NCI-H1417 treated with DMSO at 0.1 percent for 48 hours (cell line): Measurements from ENCODE around the gene PCTP.

Experiments used
- DNase-seq: peaks from one replicate; lab custom pipeline; 2025; lab: John Stamatoyannopoulos, UW

The PCTP gene

DNA sequence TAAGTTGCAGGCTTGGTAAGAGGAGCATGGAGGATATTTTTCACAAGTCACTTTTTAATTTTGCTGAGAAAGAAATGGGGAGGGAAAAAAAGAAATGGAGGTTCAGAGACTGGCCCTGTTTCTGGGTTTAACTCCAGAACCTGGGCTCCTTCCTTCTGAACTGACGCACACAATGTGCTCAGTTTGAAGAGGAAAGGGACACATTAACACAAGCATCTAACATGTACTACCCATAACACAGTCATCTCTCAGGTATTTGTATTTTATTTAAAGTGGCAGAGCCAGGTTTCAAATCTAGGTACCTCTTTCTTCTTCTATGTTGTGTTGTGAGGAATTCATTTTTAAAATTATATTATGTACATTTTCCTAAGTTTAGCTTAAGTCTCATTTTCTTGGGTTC, 22.9 kb upstream of the PCTP start:
- DNase-seq = no peak

DNA sequence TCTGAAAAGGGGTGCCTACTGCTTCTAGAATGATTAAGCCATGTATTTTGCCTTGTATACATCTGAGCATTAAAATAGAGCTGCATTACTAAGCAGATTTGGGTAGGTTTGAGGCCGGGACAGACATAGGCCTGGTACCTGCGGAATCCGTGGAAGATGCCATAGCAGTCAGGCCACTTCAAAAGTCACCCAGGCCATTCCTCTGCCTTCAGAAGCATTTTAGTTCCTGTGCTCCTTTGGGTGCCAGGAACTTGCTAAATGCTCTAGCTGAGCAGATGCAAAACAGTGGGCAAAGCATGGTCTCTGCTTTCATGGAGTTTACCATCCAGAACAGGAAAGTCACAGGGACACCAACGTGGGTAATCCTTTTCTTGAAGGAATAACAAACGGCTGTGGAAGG, 22.5 kb upstream of the PCTP start:
- no peak for DNase-seq

DNA sequence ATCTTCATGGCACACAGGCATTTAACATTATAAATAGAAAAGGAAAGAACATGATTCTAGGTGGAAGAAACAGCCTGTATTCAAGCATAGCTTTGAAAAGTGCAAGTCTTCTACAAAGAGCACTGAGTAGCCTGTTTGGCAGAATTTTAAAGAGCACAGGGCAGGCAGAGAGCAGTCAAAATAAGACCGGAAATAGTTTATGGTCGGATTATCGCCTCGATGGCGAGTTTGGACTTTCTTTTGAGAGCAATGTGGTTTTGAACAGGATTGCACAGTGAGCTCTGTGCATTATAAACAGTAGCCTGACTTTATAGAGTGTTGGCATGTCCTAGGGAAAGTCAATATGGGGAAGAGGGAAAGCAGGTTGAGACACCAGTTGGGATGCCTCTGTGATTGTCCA, 22.0 kb upstream of the PCTP start:
- DNase-seq = no peak

DNA sequence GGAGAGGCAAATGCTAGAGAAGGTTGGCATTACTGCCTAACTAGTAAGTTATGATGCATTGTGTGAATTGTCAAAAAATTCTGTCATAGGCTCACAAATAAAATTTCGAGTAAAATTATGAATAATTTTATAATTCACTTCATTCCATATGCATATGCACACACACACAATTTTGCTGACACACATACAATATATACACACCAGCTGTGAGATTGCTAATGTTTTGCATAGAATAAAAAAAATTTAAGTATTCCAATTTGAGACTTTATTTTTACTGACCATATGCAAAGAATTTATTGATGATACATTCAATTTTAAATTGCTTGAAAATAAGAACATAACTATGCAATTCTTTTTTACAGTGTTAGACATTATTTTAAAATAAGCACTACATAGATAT, 21.4 kb upstream of the PCTP start:
- no peak for DNase-seq

DNA sequence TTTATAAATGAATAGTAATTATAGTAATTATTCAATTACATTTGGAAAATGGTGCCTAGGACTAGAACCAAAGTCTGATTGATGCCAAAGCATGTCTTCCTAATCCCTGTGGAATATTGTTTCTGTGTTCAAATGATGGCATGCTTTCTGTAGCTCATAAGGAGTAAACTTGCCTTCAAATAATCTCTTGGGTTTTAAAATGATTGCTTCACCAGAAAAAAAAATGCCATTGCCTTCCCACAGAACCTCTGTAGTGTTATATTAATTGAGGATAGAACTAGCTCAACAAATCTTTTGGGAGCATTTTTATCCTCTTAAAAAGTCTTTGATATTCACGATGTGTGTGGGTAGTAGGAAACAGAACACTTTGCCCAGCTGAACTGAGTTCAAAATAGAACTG, 20.5 kb upstream of the PCTP start:
- no peak for DNase-seq

DNA sequence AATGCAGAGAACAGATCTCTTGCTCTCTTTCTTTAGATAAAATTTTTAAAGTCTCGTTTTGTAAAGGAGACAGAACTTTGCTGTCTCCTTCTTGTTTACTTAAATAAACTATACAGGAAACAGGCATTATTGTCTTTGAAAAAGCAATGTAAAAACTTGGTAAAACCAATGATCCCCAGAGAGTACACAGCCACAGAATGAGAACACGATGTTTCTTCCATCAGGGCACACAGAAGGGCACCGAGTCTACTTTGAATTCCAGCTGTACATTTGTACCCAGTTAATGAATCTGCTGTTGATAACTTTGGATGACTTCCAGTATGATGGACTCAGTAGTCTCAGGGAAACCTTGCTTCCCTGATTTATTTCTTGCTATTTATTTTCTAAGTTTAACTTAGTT, 20.0 kb upstream of the PCTP start:
- no peak for DNase-seq

DNA sequence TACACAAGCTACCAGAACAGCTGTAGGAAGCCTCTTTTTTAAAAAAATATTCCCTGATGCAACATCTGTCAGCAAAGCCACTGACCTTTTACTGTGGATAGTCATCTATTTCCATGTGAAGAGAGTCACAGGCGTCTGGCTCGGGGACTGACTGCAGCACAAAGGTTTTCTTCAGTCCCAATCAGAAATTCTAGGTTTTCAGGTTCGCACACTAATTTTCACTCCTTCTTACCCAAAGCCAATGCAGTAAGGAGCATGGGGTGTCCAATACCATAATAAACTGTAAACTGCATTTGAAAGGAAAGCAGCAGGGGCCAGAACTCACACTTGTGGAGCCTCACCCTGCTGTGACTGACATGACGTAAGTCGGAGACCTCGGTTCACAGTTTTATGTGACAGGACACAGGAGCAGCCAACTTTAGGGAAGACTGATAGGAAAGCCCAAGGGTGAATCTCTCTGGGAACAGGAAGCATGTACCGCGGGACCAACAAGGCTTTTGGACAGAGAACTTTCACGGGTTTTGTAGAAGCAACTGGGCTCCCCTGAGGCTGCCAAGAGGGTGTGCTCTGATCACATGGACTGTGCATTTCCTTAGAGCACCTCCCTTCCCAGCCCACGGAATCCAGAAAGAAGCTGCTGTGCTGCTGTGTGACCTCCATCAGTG, 19.1 kb upstream of the PCTP start:
- no peak for DNase-seq

DNA sequence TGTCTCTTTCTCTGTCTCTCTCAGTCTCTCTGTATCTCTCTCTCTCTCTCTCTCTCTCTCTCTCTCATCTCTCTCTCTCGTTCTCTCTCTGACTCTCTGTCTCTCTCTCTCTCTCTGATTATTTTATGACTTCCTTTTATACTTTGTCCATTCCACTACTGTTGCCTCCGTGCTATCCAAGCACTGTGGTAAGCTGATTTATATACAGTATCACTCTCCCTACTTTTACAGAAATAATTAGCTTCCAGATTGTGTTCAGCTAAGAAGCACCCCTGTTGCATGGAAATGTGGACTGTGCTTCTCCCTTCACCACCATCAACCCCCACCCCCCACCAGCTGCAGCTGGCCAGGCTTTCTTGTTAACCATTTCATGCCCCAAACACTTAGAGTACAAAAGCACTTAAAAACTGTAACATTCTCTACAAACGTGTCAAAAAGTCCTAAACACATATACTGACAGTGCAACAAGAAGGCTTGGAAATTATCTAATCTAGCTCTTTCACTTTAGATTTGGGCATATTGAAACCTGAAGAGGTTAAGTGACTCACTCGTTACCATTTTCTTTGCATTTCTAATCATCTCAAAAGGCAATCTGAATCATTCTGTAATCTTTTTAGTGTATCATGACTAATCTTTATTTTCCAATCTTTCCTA, 16.6 kb upstream of the PCTP start:
- no peak for DNase-seq

DNA sequence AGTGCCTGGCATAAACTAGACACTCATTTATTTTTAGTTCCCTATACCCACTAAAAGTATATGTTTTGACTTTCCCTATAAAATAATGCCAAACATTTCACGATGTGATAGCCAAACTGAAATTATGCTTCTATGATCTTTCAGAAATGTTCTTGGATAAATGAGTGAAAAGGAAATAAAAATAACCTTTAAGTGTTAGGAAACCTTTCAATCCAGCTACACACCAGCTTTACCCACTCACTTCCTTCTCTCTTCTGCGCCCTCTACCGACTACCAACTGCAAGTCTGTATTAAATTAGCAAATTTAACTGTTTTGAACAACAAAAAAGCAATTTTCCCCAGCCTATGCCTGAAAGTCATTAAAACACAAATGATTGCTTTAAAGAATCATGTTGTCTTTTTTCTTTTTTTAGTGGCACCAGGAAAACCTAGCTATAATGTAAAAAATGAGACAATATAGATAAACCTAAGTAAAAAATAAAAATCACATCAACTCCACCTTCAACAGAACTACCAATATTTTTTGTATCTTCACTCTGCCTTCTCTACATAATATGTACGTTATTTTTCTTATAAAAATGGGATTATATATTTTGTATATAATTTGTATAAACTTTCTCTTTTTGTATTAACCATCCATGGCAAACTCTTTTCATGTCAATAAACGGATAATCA, 15.0 kb upstream of the PCTP start:
- no peak for DNase-seq

DNA sequence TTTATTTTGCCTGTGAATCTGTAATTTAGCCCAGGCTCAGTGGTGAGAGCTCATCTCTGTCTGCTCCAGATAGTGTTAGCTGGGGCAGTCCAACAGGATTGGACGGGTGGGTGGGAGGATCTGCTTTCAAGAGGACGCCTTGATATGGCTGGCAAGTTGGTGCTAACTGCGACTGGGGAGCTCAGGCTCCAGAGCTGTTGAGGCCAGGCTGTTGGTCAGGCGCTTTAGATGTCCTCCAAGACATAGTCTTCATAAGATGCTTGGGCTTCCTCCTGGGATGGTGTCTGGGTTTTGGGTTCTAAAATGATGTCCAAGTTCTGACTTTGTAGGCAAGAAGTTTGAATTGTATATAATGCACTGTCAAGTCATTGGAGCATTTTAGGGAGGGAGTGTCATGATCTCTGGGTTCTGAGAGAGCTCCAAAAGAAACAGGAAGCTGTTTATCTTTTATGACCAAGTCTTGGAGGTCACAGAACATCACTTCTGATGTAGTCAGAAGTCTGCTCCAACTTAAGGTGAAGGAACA, 12.8 kb upstream of the PCTP start:
- DNase-seq = no peak

DNA sequence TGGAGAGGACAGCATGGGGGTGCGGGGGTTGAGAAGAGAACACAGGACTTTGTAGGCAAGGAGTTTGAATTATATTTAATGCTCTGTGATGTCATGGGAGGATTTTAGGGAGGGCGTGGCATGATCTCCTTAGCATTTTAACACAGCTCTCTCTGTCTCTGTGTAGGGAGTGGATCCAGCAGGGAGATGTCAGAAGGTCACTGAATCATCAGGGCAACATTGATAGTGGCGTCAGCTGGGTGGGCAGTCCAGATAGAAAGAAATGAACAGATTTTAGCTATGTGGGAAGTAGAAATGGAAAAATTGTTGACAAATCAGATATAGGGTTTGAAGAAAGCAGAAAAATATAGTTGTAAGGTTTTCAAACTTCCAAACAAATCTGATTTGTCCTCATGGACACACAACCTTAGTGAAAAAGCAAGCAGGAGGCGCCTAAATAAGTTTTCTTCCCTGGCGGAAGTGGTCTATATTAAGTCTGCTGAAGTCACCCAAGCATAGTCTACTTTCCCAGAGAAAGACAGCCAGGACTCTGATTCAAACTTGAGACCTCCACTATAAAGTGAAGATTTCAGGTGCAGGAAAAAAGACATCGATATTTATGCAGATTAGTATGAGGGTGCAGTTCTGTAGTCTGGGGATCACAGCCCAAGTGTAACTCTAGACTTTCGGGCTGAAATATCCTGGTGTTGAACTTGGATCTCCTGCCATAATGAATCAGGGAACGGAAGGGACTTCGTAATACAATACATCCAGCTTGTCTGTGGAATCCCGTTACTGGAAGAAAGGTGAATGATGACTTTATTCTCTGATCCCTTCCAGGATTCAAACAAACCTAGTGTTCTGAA, 10.1 kb upstream of the PCTP start:
- DNase-seq = no peak

DNA sequence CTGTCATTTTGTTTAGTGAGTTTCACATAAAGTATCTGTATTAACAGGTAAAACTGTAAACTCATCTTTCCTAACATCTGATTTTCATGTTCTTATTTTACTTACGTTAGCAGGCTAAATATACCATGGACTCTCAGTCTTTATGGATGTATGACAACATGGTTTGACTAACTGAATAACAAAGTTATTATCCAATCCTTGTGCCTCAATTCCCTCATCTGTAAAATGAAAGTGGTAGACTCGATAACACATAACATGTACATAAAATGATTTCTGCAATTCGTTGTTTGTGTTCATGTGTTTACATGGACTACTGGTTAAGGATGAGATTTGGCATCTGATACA, 9.5 kb upstream of the PCTP start:
- DNase-seq = no peak

DNA sequence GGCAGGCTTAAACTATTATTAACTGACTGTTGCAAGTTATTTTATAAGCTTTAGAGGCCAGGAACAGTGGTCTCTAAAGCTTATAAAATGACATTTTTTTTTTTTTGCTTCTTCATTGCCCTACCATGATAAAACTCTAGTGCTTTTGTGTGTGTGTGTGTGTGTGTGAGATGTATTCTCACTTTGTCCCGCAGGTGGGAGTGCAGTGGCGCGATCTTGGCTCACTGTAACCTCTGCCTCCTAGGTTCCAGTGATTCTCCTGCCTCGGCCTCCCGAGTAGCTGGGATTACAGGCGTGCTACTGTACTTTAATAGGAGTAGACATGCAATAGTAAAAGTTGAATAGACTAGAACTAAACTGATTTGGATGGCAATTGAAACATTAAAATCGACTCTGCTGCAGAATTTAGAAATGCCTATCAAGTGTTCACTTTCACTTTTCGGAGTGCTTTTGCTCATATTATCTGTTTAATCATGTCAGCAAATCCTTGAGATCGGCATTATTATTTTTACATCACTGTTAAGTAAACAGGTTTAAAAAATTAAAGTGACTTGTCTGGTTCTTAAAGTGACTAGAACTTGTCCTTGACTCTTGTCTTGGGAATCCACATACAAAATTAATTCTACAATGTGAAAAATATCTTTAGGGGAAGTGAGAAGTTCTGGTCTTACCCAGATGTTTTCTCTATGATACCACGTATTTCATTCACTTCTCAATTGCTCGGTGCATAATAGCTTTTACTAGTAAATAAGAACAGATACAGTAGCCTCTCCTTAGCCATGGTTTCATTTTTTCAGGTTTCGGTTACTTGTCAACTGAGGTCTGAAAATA, 8.4 kb upstream of the PCTP start:
- DNase-seq = no peak

DNA sequence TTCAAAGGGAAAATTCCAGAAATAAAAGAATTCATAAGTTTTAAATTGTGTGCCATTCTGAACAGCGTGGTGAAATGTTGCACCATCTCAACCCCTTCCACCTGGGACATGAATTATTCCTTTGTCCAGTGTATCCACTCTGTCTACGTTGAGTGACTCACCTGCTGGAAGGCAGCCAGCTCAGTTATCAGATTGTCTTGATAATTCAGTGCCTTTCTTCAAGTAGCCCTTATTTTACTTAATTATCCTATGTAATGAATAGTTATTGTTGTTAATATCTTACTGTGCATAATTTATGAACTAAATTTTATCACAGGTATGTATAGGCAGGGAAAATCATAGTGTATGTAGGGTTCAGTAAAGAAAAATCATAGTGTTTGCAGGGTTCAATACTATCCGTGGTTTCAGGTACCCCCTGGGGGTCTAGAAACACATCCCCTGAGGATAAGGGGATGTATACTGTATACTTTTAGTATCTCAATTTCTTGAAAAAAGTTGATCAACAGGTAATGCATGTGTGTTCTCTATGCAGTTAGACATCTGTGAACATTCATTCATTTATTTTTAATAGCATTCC, 7.7 kb upstream of the PCTP start:
- no peak for DNase-seq

DNA sequence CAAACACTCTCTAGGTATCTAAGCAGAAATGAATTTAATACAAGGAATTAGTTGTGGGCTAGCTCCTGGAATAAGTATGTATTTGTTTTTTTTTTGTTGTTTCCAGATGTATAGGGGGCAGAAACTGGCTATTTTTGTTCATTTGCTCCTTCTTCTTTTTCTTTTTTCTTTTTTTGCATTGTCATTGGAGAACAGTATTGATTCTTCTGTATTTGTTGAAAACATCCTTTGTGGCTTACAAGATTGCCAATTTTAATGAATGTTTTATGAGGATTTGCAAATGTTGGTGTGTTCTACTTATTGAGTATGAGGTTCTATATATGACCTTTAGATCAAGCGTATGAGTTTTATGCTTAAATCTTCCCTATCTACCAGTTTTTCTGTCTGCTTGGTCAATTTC, 5.6 kb upstream of the PCTP start:
- no peak for DNase-seq

DNA sequence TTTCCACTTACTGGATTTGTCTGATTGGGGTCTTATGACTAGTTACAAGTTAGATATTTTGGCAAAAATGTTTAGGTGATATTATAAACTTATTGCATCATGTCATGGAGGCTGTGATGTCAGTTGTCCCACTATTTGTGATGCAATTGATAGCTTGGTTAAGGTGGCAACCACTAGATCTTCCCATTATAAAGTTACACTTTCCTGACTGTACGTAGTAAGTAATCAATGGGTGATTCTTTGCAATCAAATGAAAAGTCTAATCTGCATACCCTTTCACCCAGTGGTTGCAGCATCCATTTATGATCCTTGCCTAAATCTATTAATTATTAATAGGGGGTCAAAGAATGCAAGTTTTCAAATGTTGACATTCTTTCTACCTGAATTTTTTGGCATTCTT, 4.4 kb upstream of the PCTP start:
- DNase-seq = no peak

DNA sequence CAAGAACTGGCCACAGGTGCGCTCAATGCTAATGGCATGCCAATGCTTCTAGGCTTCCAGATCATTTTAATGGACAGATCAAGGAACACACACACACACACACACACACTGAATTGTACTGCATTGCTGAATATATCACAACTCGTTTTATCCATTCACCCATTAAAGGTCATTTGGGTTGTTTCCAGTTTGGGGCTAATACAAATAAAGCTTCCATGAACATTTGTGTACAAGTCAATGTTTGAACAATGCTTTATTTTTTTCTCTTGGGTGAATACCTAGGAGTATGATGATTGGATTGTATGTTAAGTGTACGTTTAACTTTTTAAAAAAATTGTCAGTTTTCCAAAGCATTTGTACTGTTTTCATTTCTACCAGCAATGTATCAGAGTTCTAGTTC, 3.6 kb upstream of the PCTP start:
- DNase-seq = no peak

DNA sequence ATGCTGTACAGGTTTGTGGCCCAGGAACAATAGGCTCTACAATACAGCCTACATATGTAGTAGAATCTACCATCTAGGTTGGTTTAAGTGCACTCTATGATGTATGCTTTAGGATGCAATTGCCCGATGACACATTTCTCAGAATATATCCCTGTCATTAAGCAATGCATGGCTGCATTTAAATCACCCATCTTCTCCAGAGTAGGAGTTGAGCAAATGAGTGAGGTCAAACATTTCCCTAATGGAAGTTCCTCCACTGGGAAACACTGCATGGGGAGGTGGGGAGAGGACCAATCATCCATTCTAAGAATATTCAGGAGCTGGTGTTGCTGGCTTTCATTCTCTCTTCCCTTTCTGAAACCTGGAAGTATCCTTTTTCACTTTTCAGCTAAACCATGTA, 2.0 kb upstream of the PCTP start:
- DNase-seq = no peak

DNA sequence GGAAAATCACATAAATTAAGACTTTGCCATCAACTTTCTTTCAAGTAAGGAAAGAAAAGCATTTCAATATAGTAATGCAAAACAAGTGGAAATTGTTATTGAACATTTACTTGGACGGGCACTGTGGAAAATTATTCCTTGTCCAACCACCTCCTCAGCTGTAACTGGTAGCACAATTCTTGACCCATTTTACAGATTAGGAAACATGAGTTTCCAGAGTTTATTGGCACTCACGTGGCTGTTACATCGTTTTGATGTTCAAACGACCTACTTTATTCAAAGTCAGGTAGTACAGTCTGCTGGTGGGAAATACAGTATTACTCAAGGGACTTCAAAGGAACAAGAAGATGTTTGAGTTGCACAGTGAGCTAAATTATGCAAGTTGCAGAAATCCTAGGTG, 866 bp upstream of the PCTP start:
- no peak for DNase-seq

DNA sequence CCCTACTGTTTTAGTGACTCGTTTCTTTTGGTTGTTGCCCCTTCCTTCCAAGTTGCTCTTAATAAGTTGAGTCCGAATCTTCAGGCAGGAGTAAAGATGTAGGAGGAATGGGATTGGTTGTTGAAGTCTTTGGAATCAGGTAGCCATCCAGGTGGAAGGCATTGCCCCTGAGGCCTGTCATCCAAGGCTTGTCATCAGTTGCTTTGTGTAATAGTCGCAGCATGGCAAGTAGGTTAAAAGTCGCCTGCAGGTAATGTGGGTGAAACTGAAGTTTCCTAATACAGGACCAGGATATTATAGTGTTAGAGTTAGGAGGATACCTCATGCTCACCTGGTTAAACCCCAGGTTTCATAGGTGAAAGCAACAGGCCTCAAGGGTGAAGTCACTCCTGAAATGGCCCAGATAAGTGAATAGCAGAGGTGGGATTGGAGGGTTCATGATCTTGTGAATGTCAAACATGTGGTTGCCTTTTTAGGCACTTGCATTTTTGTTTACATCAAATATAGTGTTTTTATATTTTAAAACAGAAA, 934 bp downstream of the PCTP start:
- DNase-seq = no peak

DNA sequence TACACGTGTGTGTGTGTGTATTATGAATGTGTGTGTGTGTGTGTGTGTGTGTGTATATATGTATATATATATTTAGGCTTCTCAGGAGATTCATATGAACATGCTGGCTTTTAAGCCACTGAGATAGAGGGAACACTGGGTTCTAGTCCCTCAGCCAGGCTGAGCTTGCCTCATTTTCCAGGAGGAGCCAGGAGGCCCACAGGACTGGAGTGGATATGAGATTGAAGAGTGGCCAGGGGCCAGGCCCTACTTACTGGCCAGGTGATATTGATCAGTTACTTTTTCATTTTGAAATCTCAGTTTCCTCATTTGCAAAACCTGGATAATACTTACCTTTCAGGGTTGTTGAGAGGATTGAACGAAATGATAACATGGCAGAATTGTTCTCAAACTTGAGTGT, 5.8 kb downstream of the PCTP start:
- no peak for DNase-seq
